HG02870 (cell line): ENCODE data around the gene ABHD14A.
"Not testable (repeated sequence)": the region's sequence is repeated elsewhere in the genome, so short reads cannot be mapped to it uniquely, and the experiment has no call there.

ENCODE experiments used
- ATAC-seq: cut with Tn5 transposase; IDR thresholded peaks from one replicate; pipeline ENCODE4 v1.9.1; 2021; ENCODE audit warnings: mild to moderate bottlenecking, moderate library complexity; ENCODE audit not compliant: unreplicated experiment

Gene ABHD14A

DNA sequence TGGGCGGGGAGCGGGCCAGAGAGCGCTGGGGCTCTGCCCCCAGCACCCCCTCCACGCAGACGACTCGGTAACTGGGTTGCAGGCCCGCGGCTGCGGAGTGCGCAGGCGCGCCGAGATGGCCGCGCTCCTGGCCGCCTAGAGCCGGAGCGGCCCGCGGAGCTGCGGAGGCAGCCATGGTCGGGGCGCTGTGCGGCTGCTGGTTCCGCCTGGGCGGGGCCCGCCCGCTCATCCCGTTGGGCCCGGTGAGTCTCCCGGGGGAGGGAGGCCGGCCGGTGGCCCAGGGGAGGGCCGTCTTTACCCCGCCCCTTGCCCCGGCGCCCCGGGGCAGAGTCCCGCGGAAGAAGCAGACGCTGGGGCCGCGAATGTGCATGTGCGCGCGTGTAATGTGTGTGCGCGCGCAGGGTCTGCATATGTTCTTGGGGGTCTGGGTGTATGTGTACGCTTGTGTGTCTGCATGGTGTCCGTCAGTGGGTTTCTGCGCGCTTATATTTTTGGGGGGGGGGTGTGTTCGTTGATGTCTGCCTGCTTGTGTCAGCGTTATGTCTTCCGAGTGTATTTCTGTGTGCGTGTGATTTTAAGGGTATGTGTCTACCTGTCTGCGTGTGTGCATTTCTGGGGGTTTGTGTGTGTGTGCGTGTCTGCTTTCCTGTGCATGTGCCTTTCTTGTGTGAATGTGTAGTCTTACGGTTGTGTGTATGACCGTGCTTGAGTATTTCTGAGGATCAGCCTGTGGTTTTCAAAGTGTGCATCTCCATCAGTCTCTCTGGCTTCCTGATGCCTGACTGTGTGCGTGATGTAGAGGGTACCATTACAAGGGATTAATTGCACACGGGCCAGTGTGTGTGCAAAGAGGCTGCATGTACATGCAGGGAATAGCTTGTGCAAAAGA is at the start of gene ABHD14A:
Gene ABHD14A, plus strand, starts transcription at position 102 of the 889 bp plus-strand sequence. Its CDS starts 72 bp downstream, at position 174.
- peak; percentile 54 for ATAC-seq

DNA sequence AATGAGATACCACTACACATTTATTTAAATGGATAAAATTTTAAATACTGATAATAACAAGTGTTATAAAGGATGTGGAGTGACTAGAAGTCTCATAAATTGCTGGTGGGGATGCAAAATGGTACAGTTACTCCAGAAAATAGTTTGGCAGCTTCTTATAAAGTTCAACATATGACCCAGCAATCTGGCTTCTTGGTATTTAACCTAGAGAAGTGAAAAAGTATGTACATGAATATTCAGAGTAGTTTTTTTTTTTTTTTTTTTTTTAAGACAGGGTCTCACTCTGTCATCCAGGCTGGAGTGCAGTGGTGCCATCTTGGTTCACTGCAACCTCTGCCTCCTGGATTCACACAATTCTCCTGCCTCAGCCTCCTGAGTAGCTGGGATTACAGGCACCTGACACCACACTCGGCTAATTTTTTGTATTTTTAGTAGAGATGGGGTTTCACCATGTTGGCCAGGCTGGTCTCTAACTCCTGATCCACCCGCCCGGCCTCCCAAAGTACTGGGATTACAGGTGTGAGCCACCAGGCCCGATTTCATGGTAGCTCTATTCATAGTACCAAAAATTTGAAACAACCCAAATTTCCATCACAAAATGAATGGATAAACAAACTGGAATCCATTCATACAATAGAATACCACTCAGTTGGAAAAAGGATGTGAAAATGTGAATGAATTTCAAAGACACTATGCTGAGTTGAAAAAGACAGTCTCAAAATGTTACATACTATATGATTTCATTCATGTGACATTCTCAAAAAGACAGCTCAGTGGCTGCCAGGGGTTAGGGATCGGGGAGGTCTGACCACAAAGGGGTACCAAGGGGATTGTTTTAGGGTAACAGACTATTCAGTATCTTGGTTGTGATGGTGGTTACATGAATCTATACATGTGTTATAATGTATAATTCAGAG is 47.5 kb upstream of the ABHD14A start:
- no peak for ATAC-seq

DNA sequence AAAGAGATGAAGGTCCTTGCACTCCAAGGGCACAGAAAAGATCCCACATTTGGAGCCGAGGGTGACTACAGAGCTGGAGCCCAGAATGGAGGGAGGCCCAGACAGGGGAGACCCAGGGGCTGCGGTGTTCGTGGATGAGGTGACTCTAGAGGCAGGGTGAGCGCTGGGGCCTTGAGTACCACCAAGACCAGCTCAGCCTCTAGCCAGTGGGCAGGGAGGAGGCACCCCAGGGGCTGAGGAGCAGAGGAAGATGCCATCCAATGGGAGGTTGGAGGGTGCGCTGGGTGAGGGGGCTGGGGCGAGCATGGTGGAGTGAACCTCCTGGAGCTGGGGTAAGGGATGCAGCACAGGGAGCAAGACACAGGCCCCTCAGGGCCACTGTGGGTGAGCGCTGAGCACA is 46.4 kb upstream of the ABHD14A start:
- no peak for ATAC-seq

DNA sequence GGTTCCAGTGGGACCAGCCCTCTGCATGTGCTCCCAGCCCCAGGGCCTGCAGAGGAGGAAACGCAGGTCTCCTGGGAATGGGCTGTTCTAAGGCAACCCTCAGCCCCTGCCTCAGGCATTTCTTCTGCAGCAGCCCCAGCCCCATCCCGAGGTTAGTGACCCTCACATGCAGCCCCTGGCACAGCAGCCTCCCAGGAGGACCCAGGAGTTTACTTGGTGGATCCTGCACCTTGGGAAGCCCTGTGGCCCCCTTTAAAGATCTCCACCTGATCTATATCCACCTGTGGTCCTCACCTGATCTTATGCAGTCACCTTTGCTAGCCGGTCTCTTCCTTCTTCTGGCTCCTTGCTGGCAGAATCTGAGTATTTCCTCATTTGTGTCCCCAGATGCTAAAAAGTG is 45.9 kb upstream of the ABHD14A start:
- ATAC-seq: not testable (repeated sequence)

DNA sequence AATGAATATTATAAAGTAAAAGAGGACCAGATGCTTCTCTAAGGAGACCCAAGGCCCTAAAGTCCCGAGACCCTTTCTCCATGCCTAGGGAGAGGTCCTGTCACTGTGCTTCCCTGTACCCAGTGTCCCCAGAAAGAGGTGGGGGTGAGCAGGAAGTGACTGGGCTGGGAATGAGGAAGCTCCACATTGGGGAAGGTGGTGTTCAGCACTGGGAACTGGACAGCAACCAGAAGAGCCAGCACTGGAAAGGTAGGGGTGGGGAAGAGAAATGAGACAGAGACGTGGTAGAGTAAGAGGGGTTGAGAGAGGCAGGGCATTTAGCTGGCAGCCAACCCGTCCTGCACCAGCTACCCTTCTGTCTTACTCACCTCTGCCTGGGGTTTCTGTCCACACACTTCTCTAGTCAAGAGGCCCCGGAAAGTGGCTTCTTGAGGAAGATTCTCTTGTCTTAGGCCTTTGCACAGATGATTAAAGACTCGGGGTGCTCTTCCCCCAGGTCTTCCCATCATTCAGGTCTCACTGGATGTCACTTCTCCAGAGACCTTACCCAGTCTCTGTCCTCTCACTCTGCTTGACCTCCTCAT is 45.4 kb upstream of the ABHD14A start:
- ATAC-seq: no peak

DNA sequence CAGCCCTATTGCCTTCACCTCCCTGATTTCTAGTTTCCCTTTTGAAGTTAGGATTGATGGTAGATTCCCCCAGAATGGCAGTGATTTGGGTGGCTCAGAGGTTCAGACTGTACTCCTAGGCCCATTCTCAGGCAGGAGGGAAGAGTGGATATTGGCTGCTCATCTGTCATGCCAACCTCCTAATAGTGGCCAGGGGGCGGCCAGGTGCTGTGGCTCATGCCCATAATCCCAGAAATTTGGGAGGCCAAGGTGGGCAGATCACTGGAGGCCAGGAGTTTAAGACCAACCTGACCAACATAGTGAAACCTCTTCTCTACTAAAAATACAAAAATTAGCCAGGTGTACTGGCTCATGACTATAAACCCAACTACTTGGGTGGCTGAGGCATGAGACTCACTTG is 44.4 kb upstream of the ABHD14A start:
- ATAC-seq: no peak

DNA sequence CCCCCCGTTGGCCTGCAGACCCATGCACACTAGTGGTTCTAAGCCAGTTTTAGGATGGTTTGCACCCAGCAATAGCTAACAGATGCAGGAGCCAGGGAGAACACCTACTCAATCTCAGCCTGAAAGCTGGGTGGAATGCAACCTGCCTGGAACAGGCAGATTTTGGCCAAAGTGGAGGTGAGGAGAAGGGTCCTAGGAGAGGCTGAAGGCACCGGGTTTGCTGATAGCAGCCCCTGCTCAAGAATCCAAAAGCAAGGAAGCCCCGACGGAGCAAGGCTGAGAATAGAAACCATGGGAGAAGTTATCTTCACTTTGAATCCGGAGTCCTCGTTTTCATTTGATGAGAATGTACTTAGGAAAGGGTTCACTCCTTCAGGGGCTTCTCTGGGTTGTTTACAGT is 43.1 kb upstream of the ABHD14A start:
- no peak for ATAC-seq

DNA sequence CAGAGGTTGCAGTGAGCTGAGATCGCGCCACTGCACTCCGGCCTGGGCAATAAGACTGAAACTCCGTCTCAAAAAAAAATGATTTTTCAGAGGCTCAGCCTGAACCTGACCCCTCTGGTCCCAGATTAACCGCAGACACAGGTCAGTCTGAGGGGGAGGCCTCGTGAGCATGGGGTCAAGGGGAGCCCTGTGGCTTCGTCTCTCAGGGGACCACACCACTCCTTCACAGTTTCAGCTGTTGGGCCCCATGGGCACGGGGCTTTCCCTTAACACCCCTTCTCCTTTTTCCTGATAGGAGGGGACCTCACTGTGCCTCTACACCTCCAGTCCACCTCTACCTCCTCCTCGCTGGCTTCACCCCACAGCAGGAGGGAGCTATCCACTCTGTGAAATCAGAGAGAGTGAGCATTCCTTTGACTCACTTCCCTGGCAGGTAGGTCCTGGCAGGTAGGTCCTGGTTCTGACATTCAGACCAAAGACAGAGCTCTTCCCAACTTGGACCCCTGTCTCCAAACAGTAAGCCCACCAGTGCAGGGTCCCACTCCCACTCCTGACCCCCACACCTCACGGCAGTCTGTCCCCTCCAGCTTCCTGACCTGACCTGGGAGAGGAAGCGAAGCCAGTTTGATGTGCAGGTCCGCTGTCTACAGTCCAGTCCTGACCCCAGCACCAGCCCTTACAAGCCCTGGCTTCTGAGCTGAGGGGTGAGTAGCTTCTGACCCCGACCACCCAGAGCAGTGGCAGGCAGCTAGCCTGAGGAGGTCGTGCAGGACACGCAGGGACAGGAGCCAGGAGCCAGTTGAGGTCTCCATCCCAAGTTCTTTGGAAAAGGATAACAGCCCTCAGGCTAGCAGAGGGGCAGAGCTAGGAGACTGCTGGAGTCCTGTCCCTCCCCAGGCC is 42.1 kb upstream of the ABHD14A start:
- ATAC-seq: no peak

DNA sequence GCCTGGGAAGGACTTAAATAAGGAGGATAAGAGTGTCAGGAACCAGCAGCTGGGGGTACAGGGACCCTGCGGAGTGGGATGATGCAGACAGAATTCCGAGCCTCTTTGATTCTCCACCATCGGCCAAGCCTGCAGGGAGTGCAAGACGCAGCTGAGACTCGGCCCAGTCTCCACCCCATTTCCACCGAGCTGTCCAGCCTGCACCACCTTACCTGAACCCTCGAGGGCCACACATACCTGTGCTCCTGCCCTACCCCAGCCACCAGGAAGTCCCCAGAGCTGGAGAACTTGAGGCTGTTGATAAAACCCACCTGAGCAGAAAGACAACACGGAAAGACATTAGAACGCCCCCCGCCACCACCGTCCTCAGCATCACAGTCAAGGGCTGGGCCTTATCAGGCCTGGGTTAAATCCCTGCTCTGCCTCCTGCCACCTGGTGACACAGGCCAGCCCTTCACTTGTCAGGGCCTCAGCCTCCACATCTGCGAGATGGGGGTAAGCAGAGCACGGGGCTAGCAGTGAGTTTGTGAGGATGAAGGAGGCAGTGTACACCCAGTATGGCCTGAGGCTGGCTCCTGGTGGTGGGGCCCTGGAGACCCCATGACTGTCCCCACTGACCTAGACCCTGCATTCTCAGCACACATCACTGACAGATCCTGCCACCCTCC is 41.3 kb upstream of the ABHD14A start:
- ATAC-seq: no peak

DNA sequence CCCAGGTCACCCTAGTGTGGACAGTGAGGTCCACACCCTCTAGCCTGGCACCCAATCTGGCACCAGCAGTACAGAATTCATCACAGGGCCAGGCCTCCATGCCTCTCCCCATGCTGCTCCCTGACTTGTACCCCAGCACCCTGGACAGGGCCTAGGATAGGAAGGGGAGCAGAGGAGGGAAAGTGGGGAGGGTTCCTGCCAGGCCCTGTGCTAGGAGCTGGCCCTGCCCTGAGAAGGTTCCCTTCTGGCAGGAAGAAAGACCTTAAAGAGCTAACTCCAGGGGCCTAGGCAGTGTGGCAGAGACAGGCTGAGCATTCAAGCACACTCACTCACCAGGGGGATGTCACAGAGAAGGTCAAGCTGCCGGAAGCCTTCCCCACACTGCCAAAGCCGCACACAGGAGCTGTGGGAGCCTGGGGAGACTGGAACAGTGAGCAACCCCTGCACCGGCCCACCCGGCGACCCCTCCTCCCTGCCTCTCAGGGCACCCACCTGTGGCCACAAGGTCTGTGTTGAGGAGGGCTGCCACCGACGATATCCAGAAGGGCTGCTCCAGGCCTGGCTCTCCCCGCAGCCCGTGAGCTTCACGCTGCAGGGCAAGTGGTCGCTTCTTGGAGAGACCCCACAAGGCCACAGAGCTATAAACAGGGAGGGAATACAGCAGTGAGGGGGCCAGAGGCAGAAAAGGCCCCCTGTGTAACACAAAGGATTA is 40.6 kb upstream of the ABHD14A start:
- no peak for ATAC-seq

DNA sequence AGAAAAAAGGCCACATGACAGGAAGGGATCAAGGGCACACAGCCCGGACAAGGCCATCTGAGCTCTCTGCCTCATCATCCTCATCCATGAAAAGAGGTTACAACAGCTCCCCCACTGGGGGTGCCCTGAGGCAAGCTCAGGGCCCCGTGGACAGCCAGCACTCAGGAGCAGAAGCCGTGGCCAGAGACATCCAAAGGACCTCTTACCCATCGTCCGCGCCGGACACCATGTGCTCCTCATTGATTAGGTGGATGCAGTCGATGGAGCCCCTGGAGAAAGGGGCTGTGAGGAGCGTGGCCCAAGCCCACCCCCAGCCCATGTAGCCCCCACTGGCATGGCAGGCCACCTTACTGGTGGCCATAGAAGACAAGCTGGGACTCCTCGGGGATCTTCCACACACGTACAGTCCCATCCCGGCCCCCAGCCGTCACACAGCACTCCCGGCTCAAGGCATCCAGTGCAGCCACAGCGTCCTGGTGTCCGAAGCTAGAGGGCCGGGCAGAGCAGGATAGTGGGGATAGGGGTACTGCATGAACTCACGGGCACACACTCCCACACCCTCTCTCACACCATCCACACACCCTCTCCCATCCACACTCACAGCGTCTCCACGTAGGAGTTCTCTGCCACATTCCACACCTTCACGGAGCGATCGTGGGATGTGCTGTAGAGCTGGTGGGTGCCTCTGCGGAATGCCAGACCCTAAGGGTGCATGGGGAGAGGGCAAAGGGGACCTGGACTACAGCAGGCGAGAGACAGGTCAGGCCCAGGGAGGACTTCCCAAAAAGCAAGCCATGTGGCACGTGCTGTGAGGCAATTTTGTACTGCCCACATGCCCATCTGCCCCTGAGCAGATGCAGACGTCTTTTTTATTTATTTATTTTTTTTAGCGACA is 39.6 kb upstream of the ABHD14A start:
- no peak for ATAC-seq

DNA sequence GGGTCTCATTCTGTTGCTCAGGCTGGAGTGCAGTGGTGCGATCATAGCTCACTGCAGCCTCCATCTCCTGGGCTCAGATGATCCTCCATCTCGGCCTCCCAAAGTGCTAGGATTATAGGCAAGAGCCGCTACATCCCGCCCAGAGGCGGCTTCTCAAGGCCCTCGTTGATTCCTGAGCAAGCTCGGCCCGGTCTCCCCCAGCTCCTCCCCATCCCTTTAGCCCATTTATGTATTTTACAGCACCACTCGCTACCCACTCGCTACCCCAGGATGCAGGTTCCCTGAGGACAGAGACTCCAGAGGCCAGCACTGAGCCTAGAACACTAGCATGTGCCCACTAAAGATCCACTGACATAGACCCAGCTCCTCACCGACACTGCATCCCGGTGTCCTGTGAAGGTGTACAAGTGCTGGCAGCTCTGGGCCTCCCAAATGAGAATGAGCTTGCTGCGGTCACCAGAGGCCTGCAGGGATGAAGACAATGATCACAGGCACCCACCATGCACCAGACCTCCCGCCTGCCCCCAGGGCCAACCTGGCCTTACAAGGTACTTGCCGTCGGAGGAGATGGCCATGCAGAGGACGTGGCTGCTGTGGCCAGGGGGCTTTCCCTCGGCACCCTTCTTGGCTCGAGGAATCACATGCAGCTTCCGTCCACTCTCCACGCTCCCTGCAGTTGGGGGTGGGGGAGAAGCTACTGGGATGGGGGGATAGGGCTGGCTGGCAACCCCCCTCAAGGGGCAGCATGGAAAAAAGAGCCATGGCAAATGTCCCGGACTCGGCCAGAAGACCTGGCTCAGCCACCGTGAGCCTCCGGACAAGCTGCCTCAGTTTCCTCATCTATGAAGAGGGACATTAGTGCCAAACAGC is 38.7 kb upstream of the ABHD14A start:
- ATAC-seq: no peak

DNA sequence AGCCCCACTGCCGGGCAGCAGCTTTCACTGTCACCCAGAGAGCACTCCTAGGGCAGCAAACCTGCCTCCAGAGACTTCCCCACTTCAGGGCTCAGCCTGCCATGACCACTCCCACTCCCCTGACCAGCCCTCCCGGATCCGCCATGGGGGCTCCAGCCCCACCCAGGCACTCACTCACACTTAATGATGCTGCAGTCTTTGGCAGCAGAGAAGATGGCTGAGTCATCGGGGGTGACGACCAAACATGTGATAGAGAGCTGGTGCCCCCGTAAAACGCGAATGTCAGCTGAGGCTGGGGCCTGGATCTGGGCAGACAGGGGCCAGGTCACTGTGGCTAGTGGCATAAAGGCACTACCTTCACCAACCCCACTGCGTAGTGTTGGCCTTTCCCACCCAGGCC is 37.9 kb upstream of the ABHD14A start:
- no peak for ATAC-seq

DNA sequence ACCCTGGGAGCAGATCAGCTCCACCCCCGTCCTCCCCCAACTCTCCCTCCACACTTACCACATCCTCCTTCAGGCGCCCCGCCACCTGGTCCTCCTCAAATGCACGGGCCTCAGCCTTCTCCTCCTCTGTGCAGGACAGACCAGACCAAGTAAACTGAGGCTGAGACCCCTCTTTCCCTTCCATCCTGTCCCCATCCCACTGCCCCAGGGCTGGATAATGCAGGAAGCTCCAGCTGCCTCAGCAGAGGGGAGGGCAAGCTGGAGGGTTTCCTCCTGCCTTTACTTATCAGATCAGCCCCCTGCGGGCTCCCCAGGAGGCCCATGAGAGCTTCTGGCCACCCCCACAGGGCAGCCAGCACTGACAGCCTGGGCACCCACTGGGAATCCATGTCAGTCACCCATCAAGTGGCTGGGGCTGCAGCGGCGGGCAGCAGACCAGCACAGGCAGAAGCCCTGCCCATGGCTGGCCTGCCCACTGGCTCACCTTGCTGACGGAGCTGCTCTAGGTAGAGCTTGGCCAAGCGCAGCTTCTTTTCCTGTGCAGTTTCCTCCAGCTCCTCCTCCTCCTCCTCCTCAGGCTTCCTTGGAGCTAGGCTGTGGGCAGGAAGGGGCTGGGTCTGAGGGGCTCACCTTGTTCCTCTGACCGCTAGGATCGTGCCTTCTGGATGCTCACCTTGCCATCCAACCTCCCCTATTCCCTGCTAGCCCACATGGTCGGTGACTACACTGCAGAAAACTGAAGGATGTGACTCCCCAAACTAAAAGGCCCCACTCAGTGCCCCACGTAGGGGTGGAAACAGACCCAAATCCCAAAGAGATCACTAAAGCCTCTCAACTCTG is 37.0 kb upstream of the ABHD14A start:
- ATAC-seq: no peak

DNA sequence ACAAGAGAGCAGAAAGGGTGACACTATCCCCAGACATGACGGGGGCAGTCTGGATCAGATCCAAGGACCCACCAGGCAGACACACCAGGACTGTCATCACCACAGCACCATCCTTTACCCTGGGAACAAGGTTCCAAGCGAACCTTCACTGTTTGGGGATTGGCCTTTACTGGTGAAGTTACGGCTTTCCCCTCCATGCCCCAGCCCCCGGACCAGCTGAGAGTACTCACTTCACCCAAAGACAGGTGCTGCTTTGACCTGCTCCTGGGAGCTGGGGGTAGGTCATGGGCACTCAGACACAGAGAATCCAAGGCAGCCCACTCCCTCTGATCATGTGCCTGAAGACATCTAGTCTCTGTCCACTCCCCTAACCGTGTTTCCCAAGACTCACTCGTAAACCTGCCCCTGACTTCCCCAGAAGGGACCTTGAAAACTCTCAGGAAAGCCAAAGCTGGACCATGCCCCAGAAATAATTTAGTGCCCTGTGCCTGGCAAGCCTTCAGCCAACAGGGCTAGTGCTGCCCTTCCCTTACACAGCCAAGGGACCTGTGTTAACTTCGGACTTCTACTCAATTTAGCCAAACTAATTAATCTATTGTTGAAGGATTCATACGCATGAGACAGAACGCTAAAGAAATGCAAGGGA is 36.0 kb upstream of the ABHD14A start:
- no peak for ATAC-seq
